Measurements from ENCODE around the gene TMEM9B.
A peak's percentile ranks its signal among the peaks of the same experiment; 100 is the strongest.

The TMEM9B gene

DNA sequence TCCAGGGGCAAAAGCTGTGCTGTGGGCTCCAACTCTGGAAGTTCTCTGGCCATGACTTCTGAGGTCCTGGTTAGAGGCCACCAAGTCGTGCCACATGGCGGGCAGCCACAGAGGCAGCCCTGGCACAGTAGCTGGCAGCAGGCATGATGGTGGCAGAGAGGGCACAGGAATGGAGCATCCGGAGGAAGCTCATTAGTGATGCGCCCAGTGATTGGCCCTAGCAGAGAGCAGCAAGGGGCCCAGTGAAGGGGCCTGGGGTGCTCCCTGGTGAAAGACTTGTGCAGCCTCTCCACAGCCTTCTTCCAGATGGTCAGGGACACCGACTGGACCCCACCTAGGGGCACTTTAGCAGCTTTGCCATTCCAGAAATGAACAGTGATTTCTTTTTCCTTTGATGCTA is 38.5 kb downstream of the TMEM9B start:
- Mint-ChIP-seq H3K4me1 (no peaks in the 10 kb centered on the region), H3K4me3 (no peak overlapping the region), H3K27ac (no peak overlapping the region), H3K9me3 (no peaks in the 10 kb centered on the region), H3K36me3 (peaks cover 13% of the 10 kb centered on the region)
- peak; percentile 16 for ATAC-seq
- DNase-seq (ENCODE audit: low spot score in 2 of 2): no peak

DNA sequence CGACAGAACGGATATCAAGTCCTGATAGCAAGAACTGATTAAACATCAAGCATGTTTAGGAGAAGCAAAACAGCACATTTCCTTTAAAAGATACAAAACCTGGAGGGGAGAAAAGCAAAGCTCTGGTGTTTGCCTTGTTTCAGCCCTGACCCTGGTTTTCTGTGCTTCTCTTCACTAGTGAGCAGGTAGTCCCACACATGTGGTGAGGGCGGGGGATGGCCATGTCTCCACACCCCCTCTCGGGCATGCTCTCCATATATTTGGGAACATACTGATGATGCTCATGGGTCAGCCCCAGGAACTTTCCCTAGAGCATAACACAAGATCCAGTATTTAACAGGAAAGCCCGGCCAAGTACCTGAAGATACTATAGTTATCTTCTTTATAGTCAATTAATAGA is 41.6 kb downstream of the TMEM9B start:
- no peaks in the 10 kb centered on the region for H3K9me3 Mint-ChIP-seq
- ATAC-seq: no peak
- no peaks in the 10 kb centered on the region for H3K4me1 Mint-ChIP-seq
- no peak overlapping the region for H3K4me3 Mint-ChIP-seq
- H3K36me3 Mint-ChIP-seq: peaks cover 38% of the 10 kb centered on the region
- peak overlapping the region; percentile 12 for H3K27ac Mint-ChIP-seq
- DNase-seq (ENCODE audit: low spot score in 2 of 2): no peak

DNA sequence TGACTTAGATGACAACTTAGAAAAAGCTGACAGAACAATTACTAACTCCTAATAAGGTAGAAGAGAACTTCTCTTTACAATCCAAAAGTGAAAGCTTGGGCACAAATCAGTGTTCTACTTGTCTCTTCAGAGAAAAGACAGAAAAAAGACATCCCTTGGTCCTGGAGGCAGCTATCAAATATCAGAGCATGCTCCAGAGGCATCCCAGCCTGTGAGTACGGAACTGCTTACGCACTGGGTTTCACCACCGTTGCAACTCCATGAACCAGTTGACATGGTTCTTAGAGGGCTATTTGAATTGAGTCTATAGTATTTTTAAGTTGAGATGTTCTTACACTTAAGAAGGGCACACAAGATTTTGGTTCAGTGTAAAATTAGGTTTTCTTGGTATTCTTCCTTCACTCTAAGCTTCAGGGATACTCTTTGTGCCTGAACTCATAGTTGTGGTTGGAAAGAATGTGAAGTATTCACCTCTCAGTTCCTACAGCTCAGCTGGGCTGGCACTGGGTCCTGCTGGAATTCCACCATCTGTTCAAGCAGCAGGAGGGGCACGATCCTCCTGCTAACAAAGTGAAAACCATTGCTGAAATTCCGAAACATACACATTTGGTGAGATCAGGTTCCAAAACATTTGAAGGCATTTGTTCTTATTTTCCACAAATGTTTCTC is 47.0 kb downstream of the TMEM9B start:
- H3K4me3 Mint-ChIP-seq: no peak overlapping the region
- H3K36me3 Mint-ChIP-seq: peaks cover 73% of the 10 kb centered on the region
- no peak overlapping the region for H3K27ac Mint-ChIP-seq
- peaks cover 17% of the 10 kb centered on the region for H3K4me1 Mint-ChIP-seq
- no peaks in the 10 kb centered on the region for H3K9me3 Mint-ChIP-seq
- ATAC-seq: no peak
- no peak for DNase-seq (ENCODE audit: low spot score in 2 of 2)

DNA sequence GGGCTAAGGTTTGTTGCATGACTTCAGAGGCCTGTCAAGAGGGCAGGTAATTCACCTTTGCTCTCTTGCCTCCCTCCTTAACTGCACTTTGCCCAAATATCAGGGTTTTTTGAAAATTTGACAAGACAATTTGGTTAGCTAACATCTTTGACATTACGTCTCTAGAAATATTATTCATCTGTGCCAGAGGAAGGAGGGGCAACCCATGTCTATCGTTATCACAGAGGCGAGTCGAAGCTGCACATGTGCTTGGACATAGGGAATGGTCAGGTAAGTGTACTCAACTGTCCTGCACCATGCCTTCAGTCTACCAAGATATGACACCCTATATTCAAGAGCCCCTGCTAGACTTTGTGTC is 49.6 kb downstream of the TMEM9B start:
- Mint-ChIP-seq H3K4me1 (peaks cover 25% of the 10 kb centered on the region), H3K9me3 (no peaks in the 10 kb centered on the region), H3K36me3 (peaks cover 56% of the 10 kb centered on the region), H3K4me3 (peak overlapping the region; percentile 58), H3K27ac (peak overlapping the region; percentile 78)
- DNase-seq (ENCODE audit: low spot score in 2 of 2) (no peak), ATAC-seq (no peak)

DNA sequence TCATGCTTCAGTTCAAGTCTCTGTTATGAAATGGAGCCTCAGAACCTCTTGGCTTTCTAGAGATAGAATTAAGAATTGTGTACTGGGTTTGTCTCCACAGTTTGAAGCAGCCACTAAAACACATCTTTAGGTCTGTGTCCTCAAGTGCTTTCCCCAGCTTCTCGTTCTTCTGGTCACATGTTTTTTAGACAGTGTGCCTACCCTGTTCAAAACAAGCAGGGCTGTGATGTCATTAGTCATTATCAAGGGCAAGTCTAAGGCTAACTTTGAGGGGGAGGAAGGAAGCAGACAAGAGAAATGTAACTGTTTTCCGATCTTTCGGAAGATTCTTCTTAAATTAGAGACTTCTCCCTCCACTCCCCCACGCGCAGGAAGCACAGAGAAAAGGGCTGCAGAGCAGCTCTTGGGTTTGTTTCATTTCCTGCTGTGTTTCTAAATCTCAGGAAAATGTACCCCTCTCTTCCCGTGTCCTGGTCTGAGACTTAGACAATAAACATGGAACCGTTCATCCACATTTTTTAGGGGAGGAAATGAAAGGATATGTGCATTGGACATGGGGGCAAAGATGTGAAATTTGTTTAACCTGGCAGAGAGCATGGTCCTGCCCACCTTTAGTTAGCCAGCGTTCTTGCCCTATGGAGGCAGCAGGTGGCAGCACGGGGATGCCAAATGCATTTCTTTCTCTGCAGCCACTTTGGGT is 50.1 kb downstream of the TMEM9B start:
- Mint-ChIP-seq H3K9me3 (no peaks in the 10 kb centered on the region), H3K27ac (peak overlapping the region; percentile 78), H3K36me3 (peaks cover 51% of the 10 kb centered on the region), H3K4me3 (peak overlapping the region; percentile 58), H3K4me1 (peaks cover 30% of the 10 kb centered on the region)
- peak; percentile 41 for ATAC-seq
- peak in 1 of 2 donors; percentile 61 for DNase-seq (ENCODE audit: low spot score in 2 of 2)

DNA sequence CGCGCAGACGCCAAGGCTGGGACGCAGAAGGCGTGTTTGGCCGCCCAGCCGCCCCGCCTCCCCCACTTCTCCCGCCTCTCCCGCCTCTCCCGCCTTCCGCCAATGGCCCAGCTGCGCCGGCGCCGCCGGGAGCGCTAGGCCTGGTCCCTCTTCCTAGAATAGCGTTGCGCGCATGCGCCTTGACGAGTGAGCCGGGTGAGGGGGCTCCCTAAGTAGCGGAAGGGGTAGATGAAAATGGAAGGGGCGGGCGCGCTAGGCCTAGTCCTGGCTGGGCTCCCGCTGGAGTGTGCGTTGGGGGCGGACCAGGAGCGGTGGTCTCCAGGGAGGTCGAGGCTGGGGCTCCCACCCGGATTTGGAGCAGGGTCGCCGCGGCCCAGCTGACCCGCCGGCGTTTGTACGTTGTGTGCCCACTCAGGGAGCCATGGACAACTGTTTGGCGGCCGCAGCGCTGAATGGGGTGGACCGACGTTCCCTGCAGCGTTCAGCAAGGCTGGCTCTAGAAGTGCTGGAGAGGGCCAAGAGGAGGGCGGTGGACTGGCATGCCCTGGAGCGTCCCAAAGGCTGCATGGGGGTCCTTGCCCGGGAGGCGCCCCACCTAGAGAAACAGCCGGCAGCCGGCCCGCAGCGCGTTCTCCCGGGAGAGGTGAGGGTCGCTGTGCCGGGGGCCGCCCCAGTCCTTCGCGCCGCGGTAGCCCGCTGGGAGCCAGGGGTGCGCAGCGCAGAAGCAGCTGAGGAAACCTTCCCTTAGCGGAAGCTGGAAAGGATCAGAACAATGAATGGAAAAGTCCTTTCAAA is 53.0 kb downstream of the TMEM9B start, which contains the start of gene AKIP1:
Gene AKIP1, plus strand, starts transcription at position 161 of the 795 bp plus-strand sequence. Its CDS starts 261 bp downstream, at position 422.
- no peaks in the 10 kb centered on the region for H3K9me3 Mint-ChIP-seq
- peak; percentile 73 to 93 for DNase-seq (ENCODE audit: low spot score in 2 of 2)
- H3K27ac Mint-ChIP-seq: peak within 1 kb of the TSS; percentile 93
- peak within 1 kb of the TSS; percentile 92 for H3K4me3 Mint-ChIP-seq
- peaks cover 44% of the 10 kb centered on the region for H3K4me1 Mint-ChIP-seq
- H3K36me3 Mint-ChIP-seq: peaks cover 24% of the 10 kb centered on the region
- ATAC-seq: peak; percentile 88

DNA sequence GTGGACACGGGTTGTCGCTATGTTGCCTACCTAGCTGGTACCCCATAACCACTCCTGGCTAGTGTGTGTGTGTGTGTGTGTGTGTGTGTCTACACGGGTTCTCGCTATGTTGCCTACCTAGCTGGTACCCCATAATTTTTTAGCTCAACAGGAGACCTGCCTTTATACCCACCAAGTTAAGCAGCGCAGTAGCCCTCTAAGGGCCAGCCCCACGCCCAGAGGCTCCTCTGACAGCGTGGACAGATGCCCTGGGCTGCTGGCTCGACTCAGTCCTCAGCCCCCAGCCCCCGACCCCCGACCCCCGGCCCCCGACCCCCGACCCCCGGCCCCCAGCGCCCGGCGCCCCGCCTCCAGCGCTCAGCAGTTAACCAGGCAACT is 53.6 kb downstream of the TMEM9B start:
- Mint-ChIP-seq H3K4me1 (peaks cover 44% of the 10 kb centered on the region), H3K4me3 (peak overlapping the region; percentile 92), H3K27ac (peak overlapping the region; percentile 93), H3K9me3 (no peaks in the 10 kb centered on the region), H3K36me3 (peaks cover 19% of the 10 kb centered on the region)
- ATAC-seq: peak; percentile 37
- DNase-seq (ENCODE audit: low spot score in 2 of 2): no peak

DNA sequence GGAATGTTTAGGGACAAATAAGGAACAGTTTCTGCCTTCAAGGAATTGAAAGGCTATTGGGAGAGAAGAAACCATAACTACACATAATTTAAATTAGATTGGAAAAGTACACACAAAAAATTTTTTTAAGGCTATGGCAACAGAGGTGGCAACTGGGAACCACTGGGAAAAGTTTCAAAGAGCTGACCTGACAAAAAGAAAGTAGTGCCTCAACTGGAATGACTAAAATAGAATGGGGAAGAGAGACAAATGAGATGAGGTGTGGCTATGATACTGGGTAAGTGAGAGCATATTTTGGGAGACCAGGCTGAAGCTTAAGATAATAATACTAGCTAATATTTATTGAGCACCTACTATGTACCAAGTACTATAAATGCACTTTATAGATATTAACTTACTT is 56.1 kb downstream of the TMEM9B start:
- Mint-ChIP-seq H3K4me1 (peaks cover 27% of the 10 kb centered on the region), H3K4me3 (no peak overlapping the region), H3K36me3 (no peaks in the 10 kb centered on the region), H3K9me3 (no peaks in the 10 kb centered on the region), H3K27ac (no peak overlapping the region)
- DNase-seq (ENCODE audit: low spot score in 2 of 2) (no peak), ATAC-seq (no peak)

DNA sequence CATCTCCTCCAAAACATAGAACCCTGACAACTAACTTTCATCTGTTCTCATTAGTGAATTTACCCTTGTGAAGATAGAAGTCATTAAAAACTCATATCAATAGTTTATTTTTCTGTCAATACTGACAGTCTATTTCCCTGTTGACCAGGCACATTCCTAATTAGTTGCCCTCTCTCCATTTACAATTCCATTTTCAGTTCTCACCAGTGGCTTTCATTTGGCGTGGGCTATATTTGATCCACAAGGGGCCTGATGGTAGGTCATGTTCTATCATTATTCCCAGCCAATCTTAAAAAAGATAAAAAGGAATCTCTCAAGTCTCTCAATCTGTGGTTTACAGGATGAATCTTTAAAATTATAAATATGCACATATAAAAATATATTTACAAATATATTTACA is 57.1 kb downstream of the TMEM9B start:
- Mint-ChIP-seq H3K4me3 (no peak overlapping the region), H3K36me3 (no peaks in the 10 kb centered on the region), H3K9me3 (no peaks in the 10 kb centered on the region), H3K4me1 (peaks cover 27% of the 10 kb centered on the region), H3K27ac (no peak overlapping the region)
- ATAC-seq (no peak), DNase-seq (ENCODE audit: low spot score in 2 of 2) (no peak)

DNA sequence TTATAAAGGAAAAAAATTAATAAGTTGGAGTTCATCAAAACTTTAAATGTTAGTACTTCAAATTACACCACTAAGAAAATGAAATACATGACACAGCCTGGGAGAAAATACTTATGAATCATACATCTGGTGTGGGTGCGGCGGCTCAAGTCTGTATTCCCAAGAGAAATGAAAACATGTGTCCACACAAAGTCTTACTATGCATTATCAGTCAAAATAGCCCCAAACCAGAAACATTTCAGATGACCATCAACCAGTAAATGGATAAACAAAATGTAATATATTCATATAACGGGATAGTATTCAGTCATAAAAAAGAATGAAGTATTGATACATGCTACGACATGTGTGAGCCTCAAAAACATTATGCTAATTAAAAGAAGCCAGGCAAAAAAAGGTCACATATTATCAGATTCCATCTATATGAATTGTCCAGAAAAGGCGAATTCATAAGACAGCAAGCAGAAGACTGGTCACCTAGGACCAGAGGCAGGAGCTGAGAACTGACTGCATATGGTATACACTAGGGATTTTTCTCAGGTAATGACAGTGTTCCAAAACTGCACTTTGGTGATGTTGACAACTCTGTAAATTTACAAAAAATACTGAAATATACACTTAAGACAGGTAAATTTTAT is 58.6 kb downstream of the TMEM9B start:
- H3K4me1 Mint-ChIP-seq: peaks cover 27% of the 10 kb centered on the region
- ATAC-seq (no peak), DNase-seq (ENCODE audit: low spot score in 2 of 2) (no peak)
- H3K36me3 Mint-ChIP-seq: no peaks in the 10 kb centered on the region
- H3K27ac Mint-ChIP-seq: no peak overlapping the region
- no peaks in the 10 kb centered on the region for H3K9me3 Mint-ChIP-seq
- no peak overlapping the region for H3K4me3 Mint-ChIP-seq

DNA sequence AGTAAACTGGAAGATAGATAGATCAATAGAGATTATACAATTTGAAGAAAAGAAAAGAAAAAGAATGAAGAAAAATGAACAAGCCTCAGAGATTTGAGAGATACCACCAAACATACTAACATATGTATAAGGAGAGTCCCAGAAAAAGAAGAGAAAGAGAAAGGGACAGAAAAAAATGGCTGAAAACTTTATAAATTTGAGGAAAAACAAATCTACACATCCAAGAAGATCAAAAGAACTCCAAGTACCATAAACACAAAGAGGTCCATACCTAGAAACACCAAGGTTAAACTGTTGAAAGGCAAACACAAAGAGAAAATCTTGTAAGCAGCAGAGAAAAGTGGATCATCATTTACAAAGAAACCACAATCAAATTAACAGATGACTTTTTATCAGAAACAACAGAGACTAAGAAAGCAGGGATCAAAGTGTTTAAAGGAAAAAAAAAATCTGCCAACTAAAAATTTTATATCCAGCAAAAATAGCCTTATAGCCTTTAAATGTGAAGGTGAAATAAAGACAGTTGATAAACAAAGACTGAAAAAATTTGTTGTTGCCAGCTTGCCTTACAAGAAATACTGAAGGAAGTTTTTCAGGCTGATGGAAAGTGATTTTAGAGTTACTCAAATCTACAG is 65.0 kb downstream of the TMEM9B start:
- ATAC-seq: no peak
- peaks cover 15% of the 10 kb centered on the region for H3K9me3 Mint-ChIP-seq
- no peaks in the 10 kb centered on the region for H3K36me3 Mint-ChIP-seq
- no peaks in the 10 kb centered on the region for H3K4me1 Mint-ChIP-seq
- H3K4me3 Mint-ChIP-seq: no peak overlapping the region
- no peak for DNase-seq (ENCODE audit: low spot score in 2 of 2)
- no peak overlapping the region for H3K27ac Mint-ChIP-seq

Measured in stimulated activated effector memory CD8-positive, alpha-beta T cell treated with anti-CD3 and anti-CD28 coated beads, Interleukin-12 subunit alpha, Interleukin-12 subunit beta, amount 100 ng/mL, for 72 hours (primary cell).